ENCODE results near the gene PNPLA3.

Gene PNPLA3

GRCh38 chr22:43971112-43971511 is 47.5 kb downstream of the PNPLA3 start:
- TF ChIP-seq, protein P1, sequence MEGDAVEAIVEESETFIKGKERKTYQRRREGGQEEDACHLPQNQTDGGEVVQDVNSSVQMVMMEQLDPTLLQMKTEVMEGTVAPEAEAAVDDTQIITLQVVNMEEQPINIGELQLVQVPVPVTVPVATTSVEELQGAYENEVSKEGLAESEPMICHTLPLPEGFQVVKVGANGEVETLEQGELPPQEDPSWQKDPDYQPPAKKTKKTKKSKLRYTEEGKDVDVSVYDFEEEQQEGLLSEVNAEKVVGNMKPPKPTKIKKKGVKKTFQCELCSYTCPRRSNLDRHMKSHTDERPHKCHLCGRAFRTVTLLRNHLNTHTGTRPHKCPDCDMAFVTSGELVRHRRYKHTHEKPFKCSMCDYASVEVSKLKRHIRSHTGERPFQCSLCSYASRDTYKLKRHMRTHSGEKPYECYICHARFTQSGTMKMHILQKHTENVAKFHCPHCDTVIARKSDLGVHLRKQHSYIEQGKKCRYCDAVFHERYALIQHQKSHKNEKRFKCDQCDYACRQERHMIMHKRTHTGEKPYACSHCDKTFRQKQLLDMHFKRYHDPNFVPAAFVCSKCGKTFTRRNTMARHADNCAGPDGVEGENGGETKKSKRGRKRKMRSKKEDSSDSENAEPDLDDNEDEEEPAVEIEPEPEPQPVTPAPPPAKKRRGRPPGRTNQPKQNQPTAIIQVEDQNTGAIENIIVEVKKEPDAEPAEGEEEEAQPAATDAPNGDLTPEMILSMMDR (IDR thresholded peaks at IDR 0.05; ENCODE audit: low read depth, low read length, missing control alignments): no peak
- H3K4me3 ChIP-seq (replicated peaks; ENCODE audit: low read depth, low read length): no peak overlapping the region
- no peak for DNase-seq (ENCODE audit: extremely low read depth, low read depth)

DNA sequence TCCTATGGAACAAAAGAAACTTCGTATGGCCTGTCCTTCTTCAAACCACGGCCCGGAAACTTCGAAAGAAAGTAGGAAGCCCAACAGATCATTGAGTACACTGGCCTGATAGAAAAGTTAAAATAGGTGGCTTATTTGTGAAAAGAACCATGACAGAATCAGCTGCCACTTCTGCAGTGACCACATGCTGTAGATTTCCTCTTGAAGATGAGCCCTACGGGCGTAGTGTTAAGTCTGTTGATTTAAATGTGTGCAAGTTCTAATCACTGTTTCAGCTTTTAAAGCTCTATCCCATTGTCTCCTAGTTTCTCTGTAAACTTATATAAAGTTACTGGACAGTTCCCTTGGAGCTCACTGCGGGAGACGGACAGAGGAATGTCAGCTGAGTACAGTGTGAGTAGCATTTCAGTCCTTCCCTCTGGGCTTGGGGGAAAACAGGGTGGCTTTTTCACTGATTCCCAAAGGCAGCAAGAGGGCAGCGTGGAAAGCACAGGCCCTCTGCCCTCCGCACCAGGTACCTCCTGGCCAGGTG is 49.4 kb downstream of the PNPLA3 start:
- no peak overlapping the region for H3K4me3 ChIP-seq (replicated peaks; ENCODE audit: low read depth, low read length)
- no peak for DNase-seq (ENCODE audit: extremely low read depth, low read depth)
- TF ChIP-seq, protein P1 (IDR thresholded peaks at IDR 0.05; ENCODE audit: low read depth, low read length, missing control alignments): no peak

DNA sequence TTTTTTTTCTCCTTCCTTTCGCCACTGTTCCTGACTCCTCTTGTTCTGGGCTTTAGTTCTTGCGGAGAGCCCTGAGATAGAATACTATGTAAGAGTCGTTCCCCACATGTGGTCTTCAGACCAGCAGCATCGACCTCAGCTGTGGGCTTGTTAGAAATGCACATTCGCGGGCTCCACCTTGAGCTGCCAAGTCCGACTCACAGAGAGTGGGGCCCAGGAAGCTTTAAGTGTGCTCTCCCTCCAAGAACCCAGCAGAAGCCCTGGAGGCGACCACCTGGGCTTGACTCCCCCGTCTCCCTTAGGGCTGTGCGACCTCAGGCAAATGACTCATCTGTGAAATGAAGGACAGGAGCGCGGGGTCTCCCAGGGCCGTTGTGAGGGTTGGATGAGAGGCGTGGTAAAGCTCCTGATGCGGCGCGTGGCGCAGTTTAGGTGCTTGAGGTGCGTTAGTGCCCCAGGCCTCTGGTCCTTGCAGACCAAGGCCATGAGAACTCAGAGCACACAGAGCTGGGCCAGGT is 50.5 kb downstream of the PNPLA3 start:
- H3K4me3 ChIP-seq (replicated peaks; ENCODE audit: low read depth, low read length): no peak overlapping the region
- TF ChIP-seq, protein P1 (IDR thresholded peaks at IDR 0.05; ENCODE audit: low read depth, low read length, missing control alignments): no peak
- no peak for DNase-seq (ENCODE audit: extremely low read depth, low read depth)

GRCh38 chr22:43975041-43975440 is 51.4 kb downstream of the PNPLA3 start:
- TF ChIP-seq, protein P1 (IDR thresholded peaks at IDR 0.05; ENCODE audit: low read depth, low read length, missing control alignments): no peak
- no peak overlapping the region for H3K4me3 ChIP-seq (replicated peaks; ENCODE audit: low read depth, low read length)
- no peak for DNase-seq (ENCODE audit: extremely low read depth, low read depth)

- H3K4me3 ChIP-seq (replicated peaks; ENCODE audit: low read depth, low read length): no peak overlapping the region
- no peak for DNase-seq (ENCODE audit: extremely low read depth, low read depth)
- TF ChIP-seq, protein P1 (IDR thresholded peaks at IDR 0.05; ENCODE audit: low read depth, low read length, missing control alignments): no peak
Observed at GRCh38 chr22:43976861-43977795, 53.5 kb downstream of the PNPLA3 start.

DNA sequence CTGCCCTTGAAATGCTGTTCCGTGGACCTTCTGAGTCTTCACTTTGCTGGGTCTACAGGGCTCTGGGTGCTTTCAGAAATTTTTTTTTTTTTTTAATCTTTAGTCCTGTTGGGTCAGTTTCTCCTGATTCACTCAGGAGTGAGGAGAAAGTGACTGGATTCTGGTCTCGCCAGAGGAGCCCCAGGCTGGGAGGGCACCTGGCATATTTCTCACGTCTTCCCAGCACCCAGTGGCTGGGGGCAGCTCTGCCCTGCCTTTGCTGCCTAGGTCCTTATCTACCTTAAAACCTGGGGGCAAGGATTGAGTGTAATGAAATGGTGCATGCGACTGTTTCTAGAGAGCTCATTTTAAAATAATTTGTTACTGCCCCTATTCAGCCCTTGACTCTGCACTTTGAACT is 55.0 kb downstream of the PNPLA3 start:
- TF ChIP-seq, protein P1 (IDR thresholded peaks at IDR 0.05; ENCODE audit: low read depth, low read length, missing control alignments): no peak
- DNase-seq (ENCODE audit: extremely low read depth, low read depth): no peak
- H3K4me3 ChIP-seq (replicated peaks; ENCODE audit: low read depth, low read length): no peak overlapping the region

Data from HFF-Myc (cell line).